GM23338 (cell line): ENCODE data around the gene REC8. TPM values are rescaled to one million over a fixed set of nuclear protein-coding genes. Genes with fewer than 3 reads are reported as not detected.

Experiments used
- ATAC-seq: fragments of 200-7000 bp; cut with Tn5 transposase; 3 replicates; pipeline ENCODE4 v1.9.1; 2020
- DNase-seq: peaks from one replicate; pipeline ENCODE4 v3.0.0-alpha.2; 2015; ENCODE audit warnings: low spot score
- H2AFZ ChIP-seq: fragments of 200-600 bp; sonication (generic); 2 replicates; pipeline ENCODE4 v1.8.0; 2016; ENCODE audit warnings: antibody characterized with exemption, mild to moderate bottlenecking, moderate library complexity
- H3F3A ChIP-seq: fragments of 200-600 bp; sonication (generic); replicated peaks from 2 replicates; pipeline ENCODE4 v1.8.0; 2017; ENCODE audit warnings: antibody characterized with exemption, mixed run types, low read depth
- H3K27ac ChIP-seq: fragments of 200-600 bp; sonication (generic); 2 replicates; pipeline ENCODE4 v1.6.1; 2016; ENCODE audit warnings: low read depth
- H3K27me3 ChIP-seq: fragments of 200-600 bp; sonication (generic); 2 replicates; pipeline ENCODE4 v1.8.0; 2016; ENCODE audit warnings: mild to moderate bottlenecking, mixed run types, moderate library complexity; ENCODE audit not compliant: insufficient read depth
- H3K36me3 ChIP-seq: fragments of 200-600 bp; sonication (generic); 2 replicates; pipeline ENCODE4 v1.8.0; 2016; ENCODE audit warnings: mild to moderate bottlenecking; ENCODE audit not compliant: insufficient read depth
- H3K4me1 ChIP-seq: fragments of 200-600 bp; sonication (generic); 2 replicates; pipeline ENCODE4 v1.8.0; 2016; ENCODE audit warnings: mild to moderate bottlenecking, moderate library complexity; ENCODE audit not compliant: insufficient read depth
- H3K4me2 ChIP-seq: fragments of 200-600 bp; sonication (generic); 2 replicates; pipeline ENCODE4 v1.7.1; 2017; ENCODE audit warnings: mixed run types
- H3K4me3 ChIP-seq: fragments of 200-600 bp; sonication (generic); 2 replicates; pipeline ENCODE4 v1.6.1; 2016; ENCODE audit warnings: mixed run types
- H3K79me2 ChIP-seq: fragments of 200-600 bp; sonication (generic); replicated peaks from 2 replicates; pipeline ENCODE4 v1.8.0; 2017; ENCODE audit warnings: mild to moderate bottlenecking; ENCODE audit not compliant: insufficient read depth
- H3K9me2 ChIP-seq: fragments of 200-600 bp; sonication (generic); 2 replicates; pipeline ENCODE4 v1.8.0; 2017; ENCODE audit not compliant: insufficient read depth
- H4K20me1 ChIP-seq: fragments of 200-600 bp; sonication (generic); replicated peaks from 2 replicates; pipeline ENCODE4 v1.8.0; 2017; ENCODE audit warnings: mild to moderate bottlenecking; ENCODE audit not compliant: insufficient read depth
- H3K27ac Mint-ChIP-seq: 2 replicates; pipeline ENCODE4 v1.8.0; 2020; ENCODE audit warnings: inconsistent platforms, mild to moderate bottlenecking, moderate library complexity, mixed read lengths
- H3K27me3 Mint-ChIP-seq: 3 replicates; pipeline ENCODE4 v1.8.0; 2022; ENCODE audit warnings: low read depth, mild to moderate bottlenecking, moderate library complexity, mixed read lengths, inconsistent platforms; ENCODE audit not compliant: insufficient read depth, poor library complexity
- H3K36me3 Mint-ChIP-seq: 3 replicates; pipeline ENCODE4 v1.8.0; 2021; ENCODE audit warnings: low read depth, mild to moderate bottlenecking, inconsistent platforms, moderate library complexity, mixed read lengths
- H3K4me1 Mint-ChIP-seq: 3 replicates; pipeline ENCODE4 v1.8.0; 2020; ENCODE audit warnings: mild to moderate bottlenecking, inconsistent platforms, mixed read lengths
- H3K4me3 Mint-ChIP-seq: 3 replicates; pipeline ENCODE4 v1.8.0; 2021; ENCODE audit warnings: moderate library complexity, mild to moderate bottlenecking, inconsistent platforms, mixed read lengths
- H3K9me3 Mint-ChIP-seq: 3 replicates; pipeline ENCODE4 v1.8.0; 2020; ENCODE audit warnings: moderate library complexity, mild to moderate bottlenecking, inconsistent platforms, mixed read lengths
- EZH2phosphoT487 ChIP-seq: fragments of 200-600 bp; sonication (generic); IDR thresholded peaks from one replicate; pipeline ENCODE4 v1.8.1; 2018; ENCODE audit warnings: antibody characterized with exemption; ENCODE audit not compliant: unreplicated experiment
- ZNF114 ChIP-seq: fragments of 250-450 bp; sonication (Bioruptor Pico); IDR thresholded peaks from 2 replicates; pipeline ENCODE4 v1.5.0; 2020; ENCODE audit warnings: mild to moderate bottlenecking, moderate library complexity
- ZNF331 ChIP-seq: fragments of 250-450 bp; sonication (Bioruptor Pico); IDR thresholded peaks from 2 replicates; pipeline ENCODE4 v1.5.0; 2020; ENCODE audit warnings: low read depth, mild to moderate bottlenecking, moderate library complexity
- polyA plus RNA-seq: library from polyadenylated mRNA; unstranded; fragments of >200 nt; fragmentation: Nextera tagmentation; extraction: Ambion mirVana; gene quantifications from 2 replicates; pipeline ENCODE4 v1.2.1, GENCODE V29; 2016
- total RNA-seq: library from RNA; depleted of rRNA; stranded (reverse); fragments of >200 nt; shearing (Covaris generic); gene quantifications from 2 replicates; pipeline ENCODE4 v1.2.3, GENCODE V29; 2014
- TF ChIP-seq, protein P1 (sequence below): IDR thresholded peaks from 2 replicates; pipeline ENCODE4 v1.6.1; 2016; ENCODE audit warnings: antibody characterized with exemption
- TF ChIP-seq, protein P2 (sequence below), 2 experiments: fragments of 200-600 bp in 1 of 2; sonication (generic) in 1 of 2; conservative IDR thresholded peaks; 2 replicates each; pipeline versions ENCODE4 v1.5.1 to v1.6.1; 2016 to 2017; ENCODE audit warnings: antibody characterized with exemption in 2 of 2, low read depth in 2 of 2, mild to moderate bottlenecking in 2 of 2, moderate library complexity in 1 of 2
- TF ChIP-seq, protein P3 (sequence below): fragments of 250-450 bp; sonication (Bioruptor Pico); IDR thresholded peaks from 2 replicates; pipeline ENCODE4 v1.5.0; 2020; ENCODE audit warnings: mild to moderate bottlenecking, moderate library complexity

Gene REC8
- total and polyA plus RNA-seq, 2 experiments from 2014 or later = 25.7 to 36.8 TPM

DNA sequence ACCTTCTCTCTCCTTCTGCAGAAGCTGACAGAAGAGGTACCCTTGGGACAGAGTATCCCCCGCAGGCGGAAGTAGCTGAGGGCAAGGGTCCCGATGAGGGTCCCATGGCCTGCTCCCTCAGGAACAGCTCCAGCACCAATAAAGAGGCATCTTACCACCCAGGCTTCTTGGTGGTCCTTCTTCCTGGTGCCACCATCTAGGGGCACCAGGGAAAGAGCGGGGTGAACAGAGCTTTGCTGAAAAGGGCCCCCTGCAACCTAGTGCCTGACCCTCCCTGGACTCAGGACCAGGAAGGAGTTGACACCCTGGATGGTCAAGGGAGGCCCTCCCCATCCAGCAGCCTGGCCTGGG, 11.4 kb upstream of the REC8 start:
- peaks cover 12% of the 10 kb centered on the region; the same call in 1 of the 2 replicates for H3F3A ChIP-seq
- TF ChIP-seq, protein P1, sequence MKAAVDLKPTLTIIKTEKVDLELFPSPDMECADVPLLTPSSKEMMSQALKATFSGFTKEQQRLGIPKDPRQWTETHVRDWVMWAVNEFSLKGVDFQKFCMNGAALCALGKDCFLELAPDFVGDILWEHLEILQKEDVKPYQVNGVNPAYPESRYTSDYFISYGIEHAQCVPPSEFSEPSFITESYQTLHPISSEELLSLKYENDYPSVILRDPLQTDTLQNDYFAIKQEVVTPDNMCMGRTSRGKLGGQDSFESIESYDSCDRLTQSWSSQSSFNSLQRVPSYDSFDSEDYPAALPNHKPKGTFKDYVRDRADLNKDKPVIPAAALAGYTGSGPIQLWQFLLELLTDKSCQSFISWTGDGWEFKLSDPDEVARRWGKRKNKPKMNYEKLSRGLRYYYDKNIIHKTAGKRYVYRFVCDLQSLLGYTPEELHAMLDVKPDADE = no peak
- TF ChIP-seq ZNF114 (CRISPR knock-in tag) (no peak), EZH2phosphoT487 (no peak), ZNF331 (no peak)
- TF ChIP-seq, protein P2, sequence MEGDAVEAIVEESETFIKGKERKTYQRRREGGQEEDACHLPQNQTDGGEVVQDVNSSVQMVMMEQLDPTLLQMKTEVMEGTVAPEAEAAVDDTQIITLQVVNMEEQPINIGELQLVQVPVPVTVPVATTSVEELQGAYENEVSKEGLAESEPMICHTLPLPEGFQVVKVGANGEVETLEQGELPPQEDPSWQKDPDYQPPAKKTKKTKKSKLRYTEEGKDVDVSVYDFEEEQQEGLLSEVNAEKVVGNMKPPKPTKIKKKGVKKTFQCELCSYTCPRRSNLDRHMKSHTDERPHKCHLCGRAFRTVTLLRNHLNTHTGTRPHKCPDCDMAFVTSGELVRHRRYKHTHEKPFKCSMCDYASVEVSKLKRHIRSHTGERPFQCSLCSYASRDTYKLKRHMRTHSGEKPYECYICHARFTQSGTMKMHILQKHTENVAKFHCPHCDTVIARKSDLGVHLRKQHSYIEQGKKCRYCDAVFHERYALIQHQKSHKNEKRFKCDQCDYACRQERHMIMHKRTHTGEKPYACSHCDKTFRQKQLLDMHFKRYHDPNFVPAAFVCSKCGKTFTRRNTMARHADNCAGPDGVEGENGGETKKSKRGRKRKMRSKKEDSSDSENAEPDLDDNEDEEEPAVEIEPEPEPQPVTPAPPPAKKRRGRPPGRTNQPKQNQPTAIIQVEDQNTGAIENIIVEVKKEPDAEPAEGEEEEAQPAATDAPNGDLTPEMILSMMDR (conservative IDR thresholded peaks at IDR 0.05; ENCODE audit: low read depth in 2 of 2) = no peak
- TF ChIP-seq, protein P3, sequence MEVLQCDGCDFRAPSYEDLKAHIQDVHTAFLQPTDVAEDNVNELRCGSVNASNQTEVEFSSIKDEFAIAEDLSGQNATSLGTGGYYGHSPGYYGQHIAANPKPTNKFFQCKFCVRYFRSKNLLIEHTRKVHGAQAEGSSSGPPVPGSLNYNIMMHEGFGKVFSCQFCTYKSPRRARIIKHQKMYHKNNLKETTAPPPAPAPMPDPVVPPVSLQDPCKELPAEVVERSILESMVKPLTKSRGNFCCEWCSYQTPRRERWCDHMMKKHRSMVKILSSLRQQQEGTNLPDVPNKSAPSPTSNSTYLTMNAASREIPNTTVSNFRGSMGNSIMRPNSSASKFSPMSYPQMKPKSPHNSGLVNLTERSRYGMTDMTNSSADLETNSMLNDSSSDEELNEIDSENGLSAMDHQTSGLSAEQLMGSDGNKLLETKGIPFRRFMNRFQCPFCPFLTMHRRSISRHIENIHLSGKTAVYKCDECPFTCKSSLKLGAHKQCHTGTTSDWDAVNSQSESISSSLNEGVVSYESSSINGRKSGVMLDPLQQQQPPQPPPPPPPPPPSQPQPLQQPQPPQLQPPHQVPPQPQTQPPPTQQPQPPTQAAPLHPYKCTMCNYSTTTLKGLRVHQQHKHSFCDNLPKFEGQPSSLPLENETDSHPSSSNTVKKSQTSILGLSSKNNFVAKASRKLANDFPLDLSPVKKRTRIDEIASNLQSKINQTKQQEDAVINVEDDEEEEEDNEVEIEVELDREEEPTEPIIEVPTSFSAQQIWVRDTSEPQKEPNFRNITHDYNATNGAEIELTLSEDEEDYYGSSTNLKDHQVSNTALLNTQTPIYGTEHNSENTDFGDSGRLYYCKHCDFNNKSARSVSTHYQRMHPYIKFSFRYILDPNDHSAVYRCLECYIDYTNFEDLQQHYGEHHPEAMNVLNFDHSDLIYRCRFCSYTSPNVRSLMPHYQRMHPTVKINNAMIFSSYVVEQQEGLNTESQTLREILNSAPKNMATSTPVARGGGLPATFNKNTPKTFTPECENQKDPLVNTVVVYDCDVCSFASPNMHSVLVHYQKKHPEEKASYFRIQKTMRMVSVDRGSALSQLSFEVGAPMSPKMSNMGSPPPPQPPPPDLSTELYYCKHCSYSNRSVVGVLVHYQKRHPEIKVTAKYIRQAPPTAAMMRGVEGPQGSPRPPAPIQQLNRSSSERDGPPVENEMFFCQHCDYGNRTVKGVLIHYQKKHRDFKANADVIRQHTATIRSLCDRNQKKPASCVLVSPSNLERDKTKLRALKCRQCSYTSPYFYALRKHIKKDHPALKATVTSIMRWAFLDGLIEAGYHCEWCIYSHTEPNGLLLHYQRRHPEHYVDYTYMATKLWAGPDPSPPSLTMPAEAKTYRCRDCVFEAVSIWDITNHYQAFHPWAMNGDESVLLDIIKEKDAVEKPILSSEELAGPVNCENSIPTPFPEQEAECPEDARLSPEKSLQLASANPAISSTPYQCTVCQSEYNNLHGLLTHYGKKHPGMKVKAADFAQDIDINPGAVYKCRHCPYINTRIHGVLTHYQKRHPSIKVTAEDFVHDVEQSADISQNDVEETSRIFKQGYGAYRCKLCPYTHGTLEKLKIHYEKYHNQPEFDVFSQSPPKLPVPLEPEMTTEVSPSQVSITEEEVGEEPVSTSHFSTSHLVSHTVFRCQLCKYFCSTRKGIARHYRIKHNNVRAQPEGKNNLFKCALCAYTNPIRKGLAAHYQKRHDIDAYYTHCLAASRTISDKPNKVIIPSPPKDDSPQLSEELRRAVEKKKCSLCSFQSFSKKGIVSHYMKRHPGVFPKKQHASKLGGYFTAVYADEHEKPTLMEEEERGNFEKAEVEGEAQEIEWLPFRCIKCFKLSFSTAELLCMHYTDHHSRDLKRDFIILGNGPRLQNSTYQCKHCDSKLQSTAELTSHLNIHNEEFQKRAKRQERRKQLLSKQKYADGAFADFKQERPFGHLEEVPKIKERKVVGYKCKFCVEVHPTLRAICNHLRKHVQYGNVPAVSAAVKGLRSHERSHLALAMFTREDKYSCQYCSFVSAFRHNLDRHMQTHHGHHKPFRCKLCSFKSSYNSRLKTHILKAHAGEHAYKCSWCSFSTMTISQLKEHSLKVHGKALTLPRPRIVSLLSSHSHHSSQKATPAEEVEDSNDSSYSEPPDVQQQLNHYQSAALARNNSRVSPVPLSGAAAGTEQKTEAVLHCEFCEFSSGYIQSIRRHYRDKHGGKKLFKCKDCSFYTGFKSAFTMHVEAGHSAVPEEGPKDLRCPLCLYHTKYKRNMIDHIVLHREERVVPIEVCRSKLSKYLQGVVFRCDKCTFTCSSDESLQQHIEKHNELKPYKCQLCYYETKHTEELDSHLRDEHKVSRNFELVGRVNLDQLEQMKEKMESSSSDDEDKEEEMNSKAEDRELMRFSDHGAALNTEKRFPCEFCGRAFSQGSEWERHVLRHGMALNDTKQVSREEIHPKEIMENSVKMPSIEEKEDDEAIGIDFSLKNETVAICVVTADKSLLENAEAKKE (CRISPR knock-in tag) = no peak
- DNase-seq (no peak), ATAC-seq (no peak)
- H4K20me1 ChIP-seq = peaks cover 7% of the 10 kb centered on the region; the same call in 1 of the 2 replicates
- H2AFZ ChIP-seq = no peak overlapping the region
- peaks cover 4% of the 10 kb centered on the region for H3K27me3 Mint-ChIP-seq
- peaks cover 7% of the 10 kb centered on the region; the same call in 1 of the 2 replicates for H3K36me3 ChIP-seq
- peaks cover 58% of the 10 kb centered on the region for H3K36me3 Mint-ChIP-seq
- H3K9me2 ChIP-seq = no peaks in the 10 kb centered on the region
- H3K27me3 ChIP-seq = no peaks in the 10 kb centered on the region
- H3K27ac Mint-ChIP-seq = no peak overlapping the region
- peaks cover 11% of the 10 kb centered on the region for H3K4me1 ChIP-seq
- H3K79me2 ChIP-seq = no peaks in the 10 kb centered on the region
- H3K4me1 Mint-ChIP-seq = peaks cover 9% of the 10 kb centered on the region
- H3K4me3 ChIP-seq = no peak overlapping the region
- no peaks in the 10 kb centered on the region for H3K9me3 Mint-ChIP-seq
- no peak overlapping the region for H3K4me3 Mint-ChIP-seq
- H3K4me2 ChIP-seq = no peak overlapping the region
- no peak overlapping the region for H3K27ac ChIP-seq
